ENCODE measurements around the gene GNAQ.

GRCh38 chr9:77793849-77794248 is 237.8 kb downstream of the GNAQ start:
- TF ChIP-seq CREM (IDR thresholded peaks at IDR 0.05) (no peak), CREM (CRISPR knock-in tag; IDR thresholded peaks at IDR 0.05) (no peak), CREB1 (IDR thresholded peaks at IDR 0.05) (no peak), CREB1 (CRISPR knock-in tag; IDR thresholded peaks at IDR 0.05) (no peak), ATF2 (CRISPR knock-in tag; IDR thresholded peaks at IDR 0.05) (no peak), MEF2D (CRISPR knock-in tag; IDR thresholded peaks at IDR 0.05) (no peak), MAX (IDR thresholded peaks at IDR 0.05) (no peak), ZBTB39 (CRISPR knock-in tag; IDR thresholded peaks at IDR 0.05) (no peak), ZNF331 (CRISPR knock-in tag; IDR thresholded peaks at IDR 0.05) (no peak), NFIC (IDR thresholded peaks at IDR 0.05; ENCODE audit: low read length) (no peak), NRL (CRISPR knock-in tag; IDR thresholded peaks at IDR 0.05; ENCODE audit: borderline replicate concordance) (no peak), SIN3A (IDR thresholded peaks at IDR 0.05; ENCODE audit: borderline replicate concordance, low read depth, low read length) (no peak)

All from HepG2 (cell line).